Endothelial cell of umbilical vein (primary cell): Measurements from ENCODE around the gene LRRIQ1. TPM values are rescaled to one million over a fixed set of nuclear protein-coding genes. Genes with fewer than 3 reads are reported as not detected.

Experiments
- BruUV-seq: library from RNA; stranded (reverse); fragments of 400-500 nt; replicated peaks from 2 replicates; lab custom pipeline; 2021; lab: Mats Ljungman, UMichigan
- CTCF ChIA-PET: fragments of 300-600, 350-600 bp; sonication (Branson Sonifier 250); formaldehyde crosslinking; loops from one replicate; lab custom pipeline; 2021; ENCODE audit warnings: antibody characterized with exemption, inconsistent platforms; lab: Charles Lee
- POLR2A ChIA-PET: fragments of 300-600, 350-600 bp; sonication (Branson Sonifier 250); formaldehyde crosslinking; loops from one replicate; lab custom pipeline; 2021; ENCODE audit warnings: antibody characterized with exemption, inconsistent platforms; lab: Charles Lee
- DNase-seq: peaks from one replicate; pipeline ENCODE4 v3.0.0-alpha.2; 2011; ENCODE audit warnings: low read depth, low spot score
- FAIRE-seq: peaks from 2 replicates; lab custom pipeline; 2011; peaks lifted over from hg19 to GRCh38; lab: Jason Lieb, UNC
- H2AFZ ChIP-seq: 2 replicates; pipeline ENCODE4 v1.6.0; 2012; ENCODE audit warnings: low read depth, low read length, control low read depth, inconsistent platforms
- H3K27ac ChIP-seq: 2 replicates; pipeline ENCODE4 v1.5.1; 2011; ENCODE audit warnings: low read depth, mild to moderate bottlenecking, control low read depth, low read length, moderate library complexity; ENCODE audit not compliant: insufficient read depth
- H3K27me3 ChIP-seq, 2 experiments: 2 replicates each; pipeline versions ENCODE4 v1.6.0 to v1.6.1; 2011; ENCODE audit warnings: low read length in 2 of 2, mixed read lengths in 1 of 2; ENCODE audit not compliant: control insufficient read depth in 2 of 2, insufficient read depth in 2 of 2
- H3K36me3 ChIP-seq, 2 experiments: 2 replicates in 1 of 2; 3 replicates in 1 of 2; pipeline ENCODE4 v1.5.1; 2011; ENCODE audit warnings: low read length in 2 of 2, mild to moderate bottlenecking in 1 of 2, moderate library complexity in 1 of 2; ENCODE audit not compliant: control insufficient read depth in 2 of 2, insufficient read depth in 2 of 2; ENCODE audit errors: extremely low read depth in 1 of 2
- H3K4me1 ChIP-seq: 3 replicates; pipeline ENCODE4 v1.5.1; 2011; ENCODE audit warnings: mild to moderate bottlenecking, low read length; ENCODE audit not compliant: control insufficient read depth, insufficient read depth; ENCODE audit errors: extremely low read depth
- H3K4me2 ChIP-seq: 2 replicates; pipeline ENCODE4 v1.6.1; 2011; ENCODE audit warnings: low read length, control low read depth, mixed read lengths; ENCODE audit not compliant: insufficient read depth
- H3K4me3 ChIP-seq, 3 experiments: fragments of 200-600 bp in 1 of 3; sonication (generic), shearing (Covaris generic) in 1 of 3; replicated peaks in 1 of 3; 2 replicates each; pipeline ENCODE4 v1.5.1; 2011 to 2016; ENCODE audit warnings: control low read depth in 3 of 3, low read length in 3 of 3, mild to moderate bottlenecking in 2 of 3, inconsistent platforms in 1 of 3, low read depth in 1 of 3, moderate library complexity in 1 of 3; ENCODE audit not compliant: insufficient read depth in 1 of 3
- H3K79me2 ChIP-seq: 2 replicates; pipeline ENCODE4 v1.6.0; 2012; ENCODE audit warnings: low read length, inconsistent platforms; ENCODE audit not compliant: control insufficient read depth, insufficient read depth
- H3K9ac ChIP-seq: replicated peaks from 2 replicates; pipeline ENCODE3; 2011; ENCODE audit warnings: low read length, control low read depth; ENCODE audit not compliant: insufficient read depth; ENCODE audit errors: extremely low read depth
- H3K9me1 ChIP-seq: replicated peaks from 3 replicates; pipeline ENCODE4 v1.6.0; 2011; ENCODE audit warnings: mild to moderate bottlenecking, low read length; ENCODE audit not compliant: control insufficient read depth, insufficient read depth; ENCODE audit errors: extremely low read depth
- H3K9me3 ChIP-seq: replicated peaks from 2 replicates; pipeline ENCODE4 v1.5.1; 2012; ENCODE audit warnings: low read length, inconsistent platforms; ENCODE audit not compliant: control insufficient read depth, insufficient read depth
- H4K20me1 ChIP-seq: replicated peaks from 2 replicates; pipeline ENCODE3; 2011; ENCODE audit warnings: mild to moderate bottlenecking, low read length; ENCODE audit not compliant: control insufficient read depth, insufficient read depth; ENCODE audit errors: extremely low read depth
- EZH2 ChIP-seq: IDR thresholded peaks from 2 replicates; pipeline ENCODE4 v1.6.1; 2012; ENCODE audit warnings: borderline replicate concordance, low read depth, mild to moderate bottlenecking, moderate library complexity, low read length, inconsistent platforms; ENCODE audit not compliant: severe bottlenecking
- FOS ChIP-seq: IDR thresholded peaks from 2 replicates; pipeline ENCODE4 v1.6.1; 2011; ENCODE audit warnings: mild to moderate bottlenecking, low read length, moderate library complexity, borderline replicate concordance; ENCODE audit not compliant: insufficient read depth
- GATA2 ChIP-seq: IDR thresholded peaks from 2 replicates; pipeline ENCODE4 v1.7.0; 2011; ENCODE audit warnings: low read depth, mild to moderate bottlenecking, moderate library complexity, mixed read lengths, low read length; ENCODE audit not compliant: insufficient read length, insufficient read depth
- JUN ChIP-seq: IDR thresholded peaks from 2 replicates; pipeline ENCODE4 v1.6.1; 2011; ENCODE audit warnings: borderline replicate concordance, low read depth; ENCODE audit not compliant: insufficient read length, insufficient read depth
- MYC ChIP-seq: IDR thresholded peaks from one replicate; pipeline ENCODE4 v1.6.1; 2011; ENCODE audit warnings: mild to moderate bottlenecking, low read depth, low read length
- POLR2A ChIP-seq: IDR thresholded peaks from 2 replicates; pipeline ENCODE4 v1.6.1; 2012; ENCODE audit warnings: low read depth, mild to moderate bottlenecking, control low read depth, low read length
- POLR2AphosphoS5 ChIP-seq: IDR thresholded peaks from 2 replicates; pipeline ENCODE4 v1.6.1; 2012; ENCODE audit warnings: low read depth, mild to moderate bottlenecking, control low read depth, low read length, moderate library complexity; ENCODE audit not compliant: insufficient read depth
- dilution Hi-C: fragments of 300-500 bp; cut with MboI; formaldehyde crosslinking; loops from one replicate; pipeline ENCODE4 v1.15.0; 2019; ENCODE audit warnings: low sequenced_read_pairs; ENCODE audit not compliant: extremely low pct_ligation_motif_present
- intact Hi-C: fragments of 100-400 bp; cut with micrococcal nuclease; formaldehyde crosslinking; loops from one replicate; pipeline ENCODE4 v1.10.0; 2022
- polyA plus RNA-seq, 4 experiments: library from polyadenylated mRNA; depleted of rRNA in 3 of 4; stranded (reverse) in 3 of 4; unstranded in 1 of 4; fragments of >200 nt; gene quantifications; 2 replicates each; pipeline versions ENCODE4 v1.2.1 to v1.2.3, GENCODE V29; 2011 to 2012; ENCODE audit warnings: missing spikeins in 1 of 4
- total RNA-seq: library from RNA; stranded (reverse); gene quantifications from 2 replicates; pipeline ENCODE4 v1.2.3, GENCODE V29; 2021
- TF ChIP-seq, protein P1 (sequence below), 2 donors: IDR thresholded peaks; 1 replicate in 1 of 2; 2 replicates in 1 of 2; pipeline ENCODE4 v1.5.1; 2011; ENCODE audit warnings: low read length in 2 of 2, mild to moderate bottlenecking in 2 of 2, moderate library complexity in 2 of 2, control low read depth in 1 of 2, inconsistent platforms in 1 of 2, low read depth in 1 of 2; ENCODE audit not compliant: insufficient read depth in 1 of 2; ENCODE audit errors: extremely low read depth in 1 of 2
- TF ChIP-seq, protein P2 (sequence below): IDR thresholded peaks from 2 replicates; pipeline ENCODE4 v1.6.1; 2011; ENCODE audit not compliant: insufficient read depth, insufficient read length

LRRIQ1 gene
- total and polyA plus RNA-seq, 2 donors (not counting 3 experiments of a cell fraction or from before 2014, with no cell fraction given) = 0.08 to 0.20 TPM

DNA sequence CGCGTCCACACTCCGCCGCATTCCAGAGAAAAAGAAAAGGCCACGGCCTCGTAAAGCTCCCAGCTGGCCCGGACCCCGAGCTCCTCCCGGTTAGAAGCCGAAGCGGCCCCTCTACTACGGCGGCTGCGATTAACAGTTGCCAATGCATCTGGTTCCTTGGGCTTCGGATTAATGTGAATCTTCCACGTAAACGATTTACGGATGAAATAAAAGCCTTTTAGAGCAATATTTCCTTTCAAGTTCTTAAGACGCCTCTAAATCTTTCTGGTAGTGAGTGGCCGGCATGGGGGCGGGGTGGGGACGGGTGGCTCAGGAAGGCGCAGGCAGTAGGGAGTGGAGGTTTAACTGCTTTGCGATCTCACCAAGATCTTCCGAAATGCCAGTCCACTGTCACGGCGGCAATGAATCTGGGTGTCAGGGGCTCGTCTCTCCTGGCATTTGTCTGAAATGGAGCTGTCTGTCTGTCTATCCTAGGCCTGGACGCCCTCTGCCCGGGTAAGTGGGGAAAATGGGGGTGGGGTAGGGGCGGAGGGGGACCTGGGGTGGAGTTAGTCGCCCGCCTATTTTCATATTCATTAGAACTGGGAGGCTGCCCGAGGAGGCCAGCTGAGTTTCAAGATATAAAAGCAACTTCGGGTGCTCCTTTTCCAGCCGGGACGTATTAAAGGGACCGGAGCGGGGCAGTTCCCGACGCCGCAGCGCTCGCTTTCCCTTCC is 243.5 kb downstream of the LRRIQ1 start:
- peaks cover 20 to 31% of the 10 kb centered on the region in 2 experiments for H3K27me3 ChIP-seq
- peak overlapping the region; percentile 91 for H3K9ac ChIP-seq
- intact Hi-C loops (loop anchor here (2.0 to 10.0 kb wide), 3 partner anchors 97 to 365 kb away; partner anchors contain the start of gene SLC6A15), dilution Hi-C loops (no loop called here)
- no peaks in the 10 kb centered on the region for H3K9me3 ChIP-seq
- peaks cover 16% of the 10 kb centered on the region for H3K79me2 ChIP-seq
- no peaks in the 10 kb centered on the region for H4K20me1 ChIP-seq
- peak; percentile 57 for DNase-seq
- peak overlapping the region; percentile 92 for H3K4me2 ChIP-seq
- peak overlapping the region; percentile 72 for H3K27ac ChIP-seq
- TF ChIP-seq, protein P1, sequence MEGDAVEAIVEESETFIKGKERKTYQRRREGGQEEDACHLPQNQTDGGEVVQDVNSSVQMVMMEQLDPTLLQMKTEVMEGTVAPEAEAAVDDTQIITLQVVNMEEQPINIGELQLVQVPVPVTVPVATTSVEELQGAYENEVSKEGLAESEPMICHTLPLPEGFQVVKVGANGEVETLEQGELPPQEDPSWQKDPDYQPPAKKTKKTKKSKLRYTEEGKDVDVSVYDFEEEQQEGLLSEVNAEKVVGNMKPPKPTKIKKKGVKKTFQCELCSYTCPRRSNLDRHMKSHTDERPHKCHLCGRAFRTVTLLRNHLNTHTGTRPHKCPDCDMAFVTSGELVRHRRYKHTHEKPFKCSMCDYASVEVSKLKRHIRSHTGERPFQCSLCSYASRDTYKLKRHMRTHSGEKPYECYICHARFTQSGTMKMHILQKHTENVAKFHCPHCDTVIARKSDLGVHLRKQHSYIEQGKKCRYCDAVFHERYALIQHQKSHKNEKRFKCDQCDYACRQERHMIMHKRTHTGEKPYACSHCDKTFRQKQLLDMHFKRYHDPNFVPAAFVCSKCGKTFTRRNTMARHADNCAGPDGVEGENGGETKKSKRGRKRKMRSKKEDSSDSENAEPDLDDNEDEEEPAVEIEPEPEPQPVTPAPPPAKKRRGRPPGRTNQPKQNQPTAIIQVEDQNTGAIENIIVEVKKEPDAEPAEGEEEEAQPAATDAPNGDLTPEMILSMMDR (IDR thresholded peaks at IDR 0.05; ENCODE audit: extremely low read depth in 1 of 2, insufficient read depth in 1 of 2, low read depth in 1 of 2, low read length in 2 of 2) = no peak
- TF ChIP-seq GATA2 = no peak
- no peak for TF ChIP-seq EZH2
- TF ChIP-seq JUN = no peak
- no peak for TF ChIP-seq POLR2A
- TF ChIP-seq MYC = no peak
- no peak for TF ChIP-seq FOS
- TF ChIP-seq, protein P2, sequence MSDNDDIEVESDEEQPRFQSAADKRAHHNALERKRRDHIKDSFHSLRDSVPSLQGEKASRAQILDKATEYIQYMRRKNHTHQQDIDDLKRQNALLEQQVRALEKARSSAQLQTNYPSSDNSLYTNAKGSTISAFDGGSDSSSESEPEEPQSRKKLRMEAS = no peak
- TF ChIP-seq POLR2AphosphoS5 = no peak
- H3K4me3 ChIP-seq = peak overlapping the region; percentile 49 to 84 (median 70)
- no peaks in the 10 kb centered on the region for H3K36me3 ChIP-seq
- BruUV-seq = no TSS peak
- POLR2A ChIA-PET = interaction anchor here (1.7 kb wide), 1 partner anchor 33 kb away, joined by 4 read pairs; no protein-coding TSS in a partner anchor
- H2AFZ ChIP-seq = peak overlapping the region; percentile 90
- no peaks in the 10 kb centered on the region for H3K9me1 ChIP-seq
- peaks cover 5% of the 10 kb centered on the region for H3K4me1 ChIP-seq
- FAIRE-seq = no peak
- CTCF ChIA-PET = interaction anchor here (1.0 to 2.1 kb wide), 6 partner anchors 10 to 189 kb away, joined by 3 to 9 read pairs (median 6); no protein-coding TSS in a partner anchor
